GM12892 (cell line): Measurements from ENCODE around the gene GEMIN4. TPM values are rescaled to one million over a fixed set of nuclear protein-coding genes. Genes with fewer than 3 reads are reported as not detected.
A peak's percentile ranks its signal among the peaks of the same experiment; 100 is the strongest.
"Not testable (repeated sequence)": the region's sequence is repeated elsewhere in the genome, so short reads cannot be mapped to it uniquely, and the experiment has no call there.

Experiments used
- DNase-seq: peaks from one replicate; pipeline ENCODE4 v3.0.0; 2011; ENCODE audit not compliant: insufficient read length
- FAIRE-seq: peaks from 2 replicates; lab custom pipeline; 2011; peaks lifted over from hg19 to GRCh38; lab: Jason Lieb, UNC
- POLR2A ChIP-seq: IDR thresholded peaks from 2 replicates; pipeline ENCODE4 v1.6.1; 2011; ENCODE audit warnings: low read depth, low read length, control low read depth
- POLR2AphosphoS5 ChIP-seq: IDR thresholded peaks from 2 replicates; pipeline ENCODE4 v1.6.1; 2011; ENCODE audit warnings: low read depth, low read length, control low read depth
- TAF1 ChIP-seq: IDR thresholded peaks from 2 replicates; pipeline ENCODE4 v1.6.1; 2011; ENCODE audit warnings: low read depth, mild to moderate bottlenecking, control low read depth, low read length, borderline replicate concordance
- polyA plus RNA-seq: library from polyadenylated mRNA; unstranded; fragments of >200 nt; gene quantifications from one replicate; pipeline ENCODE4 v1.2.1, GENCODE V29; 2012; ENCODE audit warnings: missing spikeins, inconsistent platforms; ENCODE audit not compliant: missing spikeins

The GEMIN4 gene
- polyA plus RNA-seq: 17.7 TPM

- FAIRE-seq (peak; percentile 92), DNase-seq (peak; percentile 98)
- TF ChIP-seq POLR2AphosphoS5: peak; percentile 72
- 0 out of 2 replicates have a peak, but pooled peaks have one; percentile 45 for TF ChIP-seq TAF1
- peak; percentile 87 for TF ChIP-seq POLR2A
These were observed at the start of gene GEMIN4 for GRCh38 chr17:752002-752619. TSS of gene GEMIN4 (minus strand) at chr17:752264. CDS start at chr17:752142, 122 bp downstream.

GRCh38 chr17:801660-802059 lies 49.6 kb upstream of the GEMIN4 start:
- TF ChIP-seq POLR2AphosphoS5 (no peak), TAF1 (no peak), POLR2A (no peak)
- no peak for FAIRE-seq

GRCh38 chr17:800446-801242 lies 48.6 kb upstream of the GEMIN4 start:
- FAIRE-seq (no peak), DNase-seq (no peak)
- TF ChIP-seq POLR2AphosphoS5 (no peak), POLR2A (no peak), TAF1 (no peak)

More at GRCh38 chr17:801660-802059, 49.6 kb upstream of the GEMIN4 start:
- no peak for DNase-seq

GRCh38 chr17:799261-799660 lies 47.2 kb upstream of the GEMIN4 start:
- no peak for DNase-seq
- FAIRE-seq: no peak
- TF ChIP-seq POLR2A (no peak), POLR2AphosphoS5 (no peak), TAF1 (no peak)

GRCh38 chr17:798246-798645 lies 46.2 kb upstream of the GEMIN4 start:
- no peak for TF ChIP-seq TAF1
- no peak for TF ChIP-seq POLR2AphosphoS5
- no peak for TF ChIP-seq POLR2A
- no peak for DNase-seq
- no peak for FAIRE-seq

- TF ChIP-seq TAF1 (no peak), POLR2AphosphoS5 (no peak), POLR2A (no peak)
- FAIRE-seq (no peak), DNase-seq (no peak)
These were observed 45.3 kb upstream of the GEMIN4 start for GRCh38 chr17:797236-797840.

- DNase-seq (no peak), FAIRE-seq (no peak)
- TF ChIP-seq POLR2AphosphoS5 (no peak), TAF1 (no peak), POLR2A (no peak)
These were observed 44.5 kb upstream of the GEMIN4 start for GRCh38 chr17:796609-797008.

- no peak for TF ChIP-seq POLR2A
- DNase-seq (no peak), FAIRE-seq (no peak)
These were observed 43.7 kb upstream of the GEMIN4 start for GRCh38 chr17:795721-796120.

GRCh38 chr17:795276-795675 lies 43.2 kb upstream of the GEMIN4 start:
- TF ChIP-seq POLR2AphosphoS5 (no peak), POLR2A (no peak), TAF1 (no peak)
- no peak for DNase-seq
- FAIRE-seq: no peak

- no peak for DNase-seq
- FAIRE-seq: peak; percentile 76
- TF ChIP-seq POLR2A: no peak
- TF ChIP-seq TAF1: no peak
- TF ChIP-seq POLR2AphosphoS5: no peak
These were observed 42.8 kb upstream of the GEMIN4 start for GRCh38 chr17:794876-795275.

GRCh38 chr17:792277-792676 lies 40.2 kb upstream of the GEMIN4 start:
- no peak for DNase-seq
- TF ChIP-seq POLR2A (no peak), TAF1 (no peak), POLR2AphosphoS5 (no peak)
- FAIRE-seq: no peak

- TF ChIP-seq POLR2AphosphoS5: no peak
- no peak for TF ChIP-seq POLR2A
- TF ChIP-seq TAF1: no peak
- no peak for FAIRE-seq
- DNase-seq: no peak
These were observed 39.8 kb upstream of the GEMIN4 start for GRCh38 chr17:791829-792228.

GRCh38 chr17:790874-791247 lies 38.8 kb upstream of the GEMIN4 start:
- DNase-seq, FAIRE-seq: not testable (repeated sequence)

GRCh38 chr17:789931-790873 lies 38.1 kb upstream of the GEMIN4 start:
- DNase-seq, FAIRE-seq: not testable (repeated sequence)
